Measurements from ENCODE around the gene NUP54.

Gene NUP54, protein sequence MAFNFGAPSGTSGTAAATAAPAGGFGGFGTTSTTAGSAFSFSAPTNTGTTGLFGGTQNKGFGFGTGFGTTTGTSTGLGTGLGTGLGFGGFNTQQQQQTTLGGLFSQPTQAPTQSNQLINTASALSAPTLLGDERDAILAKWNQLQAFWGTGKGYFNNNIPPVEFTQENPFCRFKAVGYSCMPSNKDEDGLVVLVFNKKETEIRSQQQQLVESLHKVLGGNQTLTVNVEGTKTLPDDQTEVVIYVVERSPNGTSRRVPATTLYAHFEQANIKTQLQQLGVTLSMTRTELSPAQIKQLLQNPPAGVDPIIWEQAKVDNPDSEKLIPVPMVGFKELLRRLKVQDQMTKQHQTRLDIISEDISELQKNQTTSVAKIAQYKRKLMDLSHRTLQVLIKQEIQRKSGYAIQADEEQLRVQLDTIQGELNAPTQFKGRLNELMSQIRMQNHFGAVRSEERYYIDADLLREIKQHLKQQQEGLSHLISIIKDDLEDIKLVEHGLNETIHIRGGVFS
- 55.5 to 78.4 (median 64.7) reads per million in 4 experiments for total RNA-seq

DNA sequence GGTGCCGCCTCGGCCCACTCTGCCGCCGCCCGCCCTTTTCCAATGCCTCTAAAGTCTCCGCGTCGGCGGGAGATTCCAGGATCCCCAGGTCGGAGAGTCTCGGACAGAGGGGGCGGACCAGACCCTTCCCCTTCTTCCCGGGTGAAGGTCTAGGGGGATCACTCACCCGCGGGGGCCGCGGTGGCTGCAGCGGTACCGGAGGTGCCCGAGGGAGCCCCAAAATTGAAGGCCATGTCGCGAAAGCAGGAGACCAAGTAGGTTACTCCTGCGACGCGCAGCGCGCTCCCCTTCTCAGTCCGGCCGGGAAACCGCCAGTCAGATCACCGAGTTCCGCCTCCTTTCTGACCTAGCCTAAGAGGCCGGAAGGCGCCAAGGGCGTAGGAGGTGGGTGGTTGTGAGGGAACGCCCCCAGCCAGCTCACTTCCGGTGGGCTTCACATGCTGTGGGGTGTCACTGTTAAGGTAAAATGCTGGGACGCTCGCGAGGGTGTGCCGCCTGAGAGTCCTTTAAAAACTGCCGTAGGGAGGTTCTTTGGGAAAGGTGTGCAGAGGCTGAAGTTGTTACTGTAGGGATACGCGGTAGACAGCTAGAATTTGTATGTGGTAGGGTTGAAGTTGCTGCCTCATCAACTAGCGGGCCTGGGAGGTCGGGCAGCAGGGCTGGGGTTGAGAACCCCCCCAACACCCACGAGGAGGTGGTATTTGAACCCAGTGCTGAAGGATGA, at the start of gene NUP54:
Gene NUP54 (minus strand): TSS at position 256 of the 724 bp plus-strand sequence. CDS start 23 bp downstream, at position 233.
- DNase-seq = peak; percentile 89

DNA sequence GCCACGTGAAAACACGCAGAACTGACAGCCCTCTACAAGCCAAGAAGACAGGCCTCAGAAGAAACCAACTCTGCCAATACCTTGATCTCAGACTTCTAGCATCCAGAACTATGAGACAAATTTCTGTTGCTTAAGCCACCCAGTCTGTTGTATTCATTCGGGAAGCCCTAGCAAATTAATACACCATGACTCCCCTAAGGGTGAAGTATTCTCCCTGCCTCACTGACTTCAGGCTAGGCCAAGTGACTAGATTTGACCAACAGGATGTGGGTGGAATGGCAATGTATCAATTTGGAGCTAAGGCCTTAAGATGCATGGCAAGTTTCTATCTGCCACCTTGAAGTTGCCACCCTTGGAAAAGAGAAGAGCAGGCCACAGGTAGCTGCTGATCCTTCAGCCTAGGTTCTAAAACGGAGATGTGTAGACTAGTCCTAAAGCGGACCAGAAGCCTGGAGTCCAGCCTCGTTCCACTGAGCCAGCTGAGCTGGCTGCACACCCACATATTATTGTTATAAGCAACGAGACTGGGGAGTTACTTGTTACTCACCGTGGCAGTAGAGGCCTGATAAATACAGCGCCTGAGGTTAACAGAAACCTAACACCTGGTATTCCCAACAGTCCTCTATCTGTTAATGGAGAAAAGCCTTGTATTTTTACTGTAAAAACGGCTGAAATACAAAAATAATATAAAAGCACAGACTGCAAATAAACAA, 49.0 kb upstream of the NUP54 start:
- DNase-seq = no peak

DNA sequence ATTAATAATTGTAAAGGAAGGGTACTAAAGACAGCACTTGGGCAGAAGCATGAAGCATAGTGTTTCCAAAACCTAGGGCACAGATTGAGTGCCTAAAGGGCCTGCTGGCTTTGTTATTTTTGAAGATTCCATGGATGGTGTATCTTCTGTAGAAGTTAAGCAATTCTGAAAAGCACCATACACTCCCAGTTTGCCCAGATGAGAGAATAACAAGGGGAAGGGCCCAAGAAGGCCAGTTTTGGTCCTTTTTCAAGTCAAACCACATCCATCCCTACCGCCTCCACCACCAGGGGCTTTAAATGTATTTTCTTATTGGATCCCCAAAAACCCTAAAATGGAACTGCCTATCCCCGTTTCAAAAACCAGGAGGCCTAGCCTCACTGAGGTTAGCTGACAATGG, 48.2 kb upstream of the NUP54 start:
- no peak for DNase-seq

DNA sequence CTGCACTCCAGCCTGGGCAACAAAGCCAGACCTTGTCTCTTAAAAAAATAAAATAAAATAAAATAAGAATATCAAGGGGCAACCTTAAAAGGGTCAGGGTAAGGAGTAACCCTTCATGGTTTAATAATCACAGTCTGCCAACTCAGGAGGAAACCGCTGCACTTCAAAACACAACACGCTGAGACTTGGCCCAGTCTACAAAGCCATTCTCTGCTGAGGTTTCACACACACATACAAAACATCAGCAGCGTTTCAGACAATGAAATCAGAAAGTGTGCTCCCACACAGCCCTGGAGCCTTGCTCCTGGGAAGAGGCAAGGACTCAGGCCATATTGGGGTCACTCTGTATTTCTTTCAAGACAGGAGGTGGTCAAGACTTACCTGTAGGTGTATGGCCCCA, 47.1 kb upstream of the NUP54 start:
- DNase-seq = no peak

DNA sequence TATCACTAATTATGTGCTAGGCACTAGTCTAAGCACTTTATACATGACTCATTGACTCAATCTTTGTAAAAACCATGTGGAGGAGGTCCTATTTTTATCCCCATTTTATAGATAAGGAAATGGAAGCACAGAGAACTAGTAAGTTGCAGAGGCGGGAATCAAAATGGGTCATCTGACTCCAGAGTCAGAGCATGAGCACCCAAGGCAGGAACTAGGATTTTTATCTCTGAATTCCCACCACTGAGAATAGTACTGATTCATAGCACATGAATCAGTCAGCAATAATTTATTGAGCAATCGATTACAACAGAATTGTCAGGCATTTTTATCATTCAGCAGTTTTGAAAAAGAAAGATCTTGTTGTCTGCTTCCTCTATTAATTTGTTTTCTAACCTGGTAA, 46.1 kb upstream of the NUP54 start:
- DNase-seq = no peak

DNA sequence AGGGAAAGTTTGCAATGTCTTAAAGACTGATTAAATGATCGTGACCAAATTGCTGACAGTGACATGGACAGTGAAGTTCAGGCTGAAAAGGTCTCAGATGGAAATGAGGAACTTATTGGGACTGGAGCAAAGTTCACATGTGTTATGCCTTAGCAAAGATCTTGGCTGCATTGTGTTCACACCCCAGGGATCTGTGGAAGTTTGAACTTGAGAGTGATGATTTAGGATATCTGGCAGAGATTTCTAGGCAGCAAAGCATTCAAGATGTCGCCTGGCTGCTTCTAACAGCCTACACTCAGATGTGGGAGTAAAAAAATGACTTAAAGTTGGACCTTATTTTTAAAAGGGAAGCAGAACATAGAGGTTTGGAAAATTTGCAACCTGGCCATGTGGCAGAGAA, 44.0 kb upstream of the NUP54 start:
- DNase-seq = no peak

DNA sequence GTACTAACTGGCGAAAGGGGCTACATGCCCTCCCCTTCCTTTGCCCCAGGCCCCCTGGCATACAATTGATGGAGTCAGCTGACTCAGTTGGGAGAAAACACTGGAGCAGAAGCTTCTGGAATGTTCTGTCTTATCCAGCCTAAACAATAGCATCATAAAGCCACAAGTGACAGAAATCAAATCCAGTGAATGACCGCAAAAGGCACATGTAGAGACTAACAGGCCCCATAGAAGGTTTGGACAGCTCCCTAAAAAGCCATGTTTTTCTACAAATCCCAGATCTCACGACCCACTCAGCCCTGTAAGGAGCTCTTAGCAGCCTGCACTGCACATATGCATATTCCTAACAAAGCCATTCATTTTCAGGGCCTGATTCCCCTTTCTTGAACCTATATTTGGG, 40.4 kb upstream of the NUP54 start:
- no peak for DNase-seq

DNA sequence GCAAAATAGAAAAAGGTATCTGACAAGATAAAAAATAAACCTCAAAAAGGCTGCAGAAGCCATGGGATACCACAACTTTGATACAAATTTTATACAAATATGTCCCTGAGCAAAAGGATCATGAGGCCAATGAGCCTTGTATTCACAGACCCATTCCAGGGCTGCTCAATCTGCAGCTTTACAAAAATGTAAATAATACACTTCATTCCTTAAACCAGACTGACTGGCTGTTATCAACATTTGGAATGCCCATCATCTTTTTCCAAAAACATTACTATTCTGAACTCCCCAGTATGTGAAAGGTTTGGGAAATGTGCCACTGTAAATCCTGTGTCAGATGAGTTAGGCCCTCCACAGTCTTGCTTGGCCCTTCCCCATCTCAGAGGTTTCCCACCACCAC, 40.0 kb upstream of the NUP54 start:
- DNase-seq = no peak

DNA sequence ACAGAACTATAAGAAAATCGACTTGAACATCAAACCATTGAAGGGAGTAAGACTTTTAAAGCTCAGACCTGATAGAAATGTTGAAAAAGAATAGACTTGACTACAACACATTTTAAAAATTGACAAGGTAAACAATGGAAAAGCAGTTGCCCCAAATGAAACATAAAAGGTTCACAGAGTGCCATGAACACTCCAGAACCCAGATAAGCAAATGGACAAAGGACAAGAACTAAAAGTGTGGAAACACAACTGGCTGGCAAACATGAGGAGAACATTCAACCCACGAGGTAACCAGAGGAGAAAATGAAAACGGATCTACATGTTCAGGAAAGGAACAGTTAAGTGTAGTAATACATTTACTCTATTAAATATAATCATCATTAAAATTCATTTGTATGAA, 39.0 kb upstream of the NUP54 start:
- no peak for DNase-seq

DNA sequence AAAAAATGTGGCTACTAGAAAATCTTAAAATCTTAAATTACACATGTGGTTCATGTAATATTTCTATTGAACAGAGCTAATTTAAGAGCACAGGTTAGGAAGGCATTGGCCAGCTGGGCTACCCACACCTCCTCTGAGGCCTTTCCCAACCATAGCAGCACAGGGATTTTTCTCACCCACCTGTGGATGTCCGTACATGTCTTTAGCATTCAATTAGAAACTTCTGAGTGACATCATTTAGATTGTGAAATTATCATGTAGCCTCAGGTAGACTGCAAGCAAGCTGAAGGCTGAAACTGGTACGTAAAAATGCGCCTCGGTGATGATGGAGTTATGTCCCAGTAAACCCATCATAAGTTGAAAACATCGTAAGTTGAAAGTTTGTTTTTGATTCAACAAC, 34.3 kb upstream of the NUP54 start:
- DNase-seq = no peak

DNA sequence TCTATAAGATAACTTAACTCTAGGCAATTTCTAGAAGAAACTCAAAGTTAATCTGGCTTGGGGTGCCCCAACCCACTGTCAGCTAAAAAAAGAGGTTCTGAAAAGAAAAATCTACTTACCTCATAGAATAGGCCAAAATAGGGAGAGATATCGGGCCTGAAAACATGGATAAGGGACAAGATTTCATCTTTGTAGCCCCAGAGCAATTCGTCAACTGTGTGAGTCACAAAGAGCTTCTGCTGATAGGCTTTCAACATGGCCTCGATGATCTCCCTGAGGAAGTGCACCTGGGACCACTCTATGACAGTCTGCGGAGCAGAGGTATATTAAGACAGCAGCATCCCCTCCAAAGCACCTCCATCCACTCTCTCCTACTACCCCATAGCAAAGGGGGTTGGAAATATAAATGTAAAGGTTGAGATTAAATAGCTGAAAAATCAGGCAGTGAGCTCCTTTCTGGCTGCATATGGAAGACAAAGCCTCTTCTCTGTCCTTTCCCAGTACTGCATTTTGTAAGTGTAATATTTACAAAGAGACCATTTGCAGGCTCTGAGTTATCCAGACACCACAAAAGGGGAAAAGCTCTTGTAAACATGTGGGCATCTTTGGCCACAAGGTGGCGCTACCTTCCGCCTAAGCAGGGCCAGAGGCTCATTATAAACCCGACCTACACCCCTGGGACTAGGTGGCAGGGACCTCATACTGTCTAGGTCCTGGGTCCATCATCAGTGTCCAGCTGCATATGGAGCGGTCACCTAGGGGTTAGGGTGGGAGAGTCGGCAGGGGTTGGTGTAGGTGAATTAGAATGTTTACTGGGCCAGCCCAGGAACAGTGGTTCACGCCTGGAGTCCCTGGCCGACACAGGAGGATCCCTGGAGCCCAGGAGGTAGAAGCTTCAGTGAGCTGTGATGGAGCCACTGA, 31.5 kb upstream of the NUP54 start:
- peak; percentile 70 for DNase-seq

DNA sequence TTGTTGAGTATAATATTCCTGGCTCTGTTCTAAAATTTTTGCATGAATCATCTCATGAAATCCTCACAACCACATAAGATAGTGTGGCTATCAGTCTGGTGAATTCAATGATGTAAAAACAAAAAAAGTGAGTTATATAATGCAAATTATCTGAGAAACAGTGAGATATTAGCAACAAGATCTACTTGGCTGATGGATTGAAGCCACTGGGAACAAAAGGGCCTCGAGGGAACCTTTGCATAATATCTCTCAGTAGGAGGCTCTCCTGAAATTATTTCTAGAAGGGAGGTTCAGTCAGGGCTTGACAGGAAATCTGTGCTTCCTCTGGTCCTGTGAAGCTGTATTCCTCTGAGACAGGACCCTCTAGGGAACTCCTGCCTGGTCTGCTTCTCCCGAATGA, 30.1 kb upstream of the NUP54 start:
- DNase-seq = no peak

DNA sequence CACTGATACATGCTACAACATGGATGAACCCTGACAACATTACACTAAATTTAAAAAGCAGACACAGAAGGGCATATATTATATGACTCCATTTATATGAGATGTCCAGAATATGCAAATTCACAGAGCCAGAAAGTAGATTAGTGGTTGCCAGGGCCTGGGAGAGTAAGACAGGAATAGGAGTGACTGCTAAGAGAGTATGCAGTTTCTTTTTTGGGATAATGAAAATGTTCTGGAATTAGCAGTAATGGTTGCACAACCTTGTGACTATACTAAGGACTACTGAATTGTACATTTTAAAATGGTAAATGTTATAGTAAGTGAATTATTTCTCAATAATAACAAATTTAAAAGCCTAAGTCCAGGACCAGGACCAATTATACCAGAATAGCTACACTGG, 29.5 kb upstream of the NUP54 start:
- DNase-seq = no peak

DNA sequence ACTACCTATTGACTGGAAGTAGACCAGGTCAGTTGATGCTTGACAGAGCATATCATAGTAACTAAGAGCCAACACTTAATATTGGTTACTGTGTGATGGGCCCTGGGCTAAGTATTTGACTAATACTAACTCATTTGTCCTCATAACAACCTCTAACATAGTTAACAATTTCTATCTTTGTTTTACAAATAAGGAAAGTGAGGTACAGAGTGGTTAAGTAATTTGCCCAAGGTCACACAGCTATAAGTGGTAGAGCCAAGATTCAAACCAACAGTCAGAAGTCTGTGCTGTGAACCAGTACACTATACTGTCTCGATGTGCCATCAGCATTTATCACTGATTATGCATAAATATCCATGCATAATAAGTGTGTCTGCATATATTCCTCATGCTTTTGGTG, 27.1 kb upstream of the NUP54 start:
- no peak for DNase-seq

DNA sequence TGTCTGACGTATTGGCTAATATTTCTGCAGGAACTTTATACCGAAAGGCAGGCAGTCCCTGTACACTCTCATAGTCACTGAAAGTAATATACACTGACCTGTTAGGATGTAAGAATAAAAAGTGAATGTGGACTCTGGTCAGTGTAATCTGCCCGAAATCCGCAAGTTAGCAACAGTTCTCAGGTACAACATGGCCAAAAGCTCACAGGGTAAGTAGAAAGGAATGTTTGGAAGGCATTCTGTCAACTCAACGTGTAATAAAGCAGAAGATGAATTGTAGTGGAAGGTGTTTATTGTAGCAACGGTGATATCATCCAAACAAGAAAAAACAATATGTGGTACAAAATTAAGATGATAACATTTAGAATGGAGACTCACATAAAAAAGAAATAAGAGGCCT, 26.0 kb upstream of the NUP54 start:
- no peak for DNase-seq

DNA sequence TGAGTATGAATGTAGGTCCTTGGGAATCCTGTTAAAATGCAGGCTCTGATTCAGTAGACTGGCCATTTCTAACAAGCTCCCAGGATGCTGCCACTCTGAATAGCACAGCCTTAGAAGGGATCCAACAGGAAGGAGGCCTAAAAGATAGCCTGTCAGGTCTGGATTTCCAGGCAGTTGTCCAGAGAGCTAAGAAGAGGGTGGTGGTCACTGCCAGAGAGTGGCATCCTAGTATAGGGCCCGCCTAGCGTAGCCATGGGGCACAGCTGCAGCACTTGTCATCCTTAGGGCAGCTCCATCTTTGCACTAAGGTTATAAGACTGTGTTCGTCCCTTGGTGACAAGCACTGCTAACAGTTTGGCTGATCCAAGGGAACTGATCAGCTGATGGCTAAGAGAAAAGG, 20.5 kb upstream of the NUP54 start:
- DNase-seq = no peak

DNA sequence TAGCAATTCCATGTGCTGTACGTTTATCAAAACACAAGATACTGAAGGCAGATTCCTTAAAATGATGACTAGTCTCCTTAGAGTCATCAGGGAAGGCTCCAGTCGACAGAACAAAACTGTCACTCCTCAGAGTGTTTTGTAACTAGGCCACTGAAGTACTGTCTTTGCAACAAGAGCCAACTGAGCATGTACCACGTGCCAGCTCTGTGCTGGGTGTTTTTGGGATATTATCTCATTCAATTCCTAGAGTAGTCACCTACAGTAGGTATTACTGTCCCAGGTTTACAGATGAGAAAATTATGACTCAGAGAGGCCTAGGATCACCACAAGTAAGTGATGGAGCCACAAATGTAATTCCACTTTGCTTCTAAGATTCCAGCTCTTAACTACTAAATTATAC, 18.3 kb upstream of the NUP54 start:
- no peak for DNase-seq

DNA sequence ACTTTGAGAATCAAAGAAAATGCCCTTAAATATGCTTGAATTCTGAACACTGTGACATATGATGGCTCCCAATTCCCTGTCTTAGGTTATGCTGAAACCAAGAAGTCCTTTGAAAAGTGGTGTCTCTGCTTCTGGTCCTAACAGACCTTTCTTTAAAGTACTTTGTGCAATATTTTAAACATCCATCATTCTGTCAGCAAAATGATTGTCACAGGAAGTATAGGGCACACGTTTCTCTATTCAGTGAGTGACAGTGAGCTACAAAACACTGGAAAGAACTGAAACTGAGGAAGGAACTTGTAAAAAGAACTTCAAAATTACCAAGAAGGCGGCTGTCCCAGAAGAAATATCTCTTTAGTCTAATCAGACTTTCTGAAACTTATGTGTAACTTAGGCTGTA, 12.2 kb upstream of the NUP54 start:
- DNase-seq = no peak

DNA sequence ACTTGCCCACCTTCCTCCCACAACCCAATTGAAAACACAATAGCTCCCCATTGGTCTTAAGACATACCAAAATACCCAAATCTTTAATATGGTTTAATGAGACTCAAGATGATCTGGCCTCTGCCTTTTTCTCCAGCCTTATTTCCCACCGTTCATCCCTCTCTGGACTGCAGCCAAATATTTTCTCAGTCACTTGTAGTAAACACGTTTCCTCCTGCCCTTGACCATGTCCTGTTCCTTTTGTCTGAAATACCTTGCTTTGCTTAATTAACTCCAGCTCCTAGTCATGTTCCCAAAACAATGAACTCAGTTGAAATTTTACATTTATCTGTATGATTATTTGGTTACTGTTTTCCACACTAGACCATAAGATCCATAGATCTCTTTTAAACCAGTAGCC, 8.4 kb upstream of the NUP54 start:
- no peak for DNase-seq

DNA sequence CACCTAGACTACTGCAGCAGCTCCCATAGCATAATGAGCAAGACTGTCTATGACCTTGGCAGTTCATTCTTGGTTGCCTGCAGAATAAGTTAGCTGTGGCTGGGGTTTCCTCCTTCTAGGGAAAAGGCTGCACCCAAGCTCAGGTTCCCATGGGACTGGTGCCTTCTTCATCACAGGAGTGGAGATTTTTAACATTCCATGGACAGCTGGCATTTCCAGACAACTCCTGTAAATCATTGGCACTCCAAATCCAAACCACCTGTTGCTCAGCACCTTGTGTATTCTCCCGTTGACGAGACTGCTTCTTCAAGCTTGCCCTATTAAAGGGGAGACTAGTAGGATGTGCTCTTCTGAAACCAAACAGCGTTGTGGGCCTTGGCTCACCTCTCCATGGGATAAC, 7.8 kb upstream of the NUP54 start:
- DNase-seq = no peak

DNA sequence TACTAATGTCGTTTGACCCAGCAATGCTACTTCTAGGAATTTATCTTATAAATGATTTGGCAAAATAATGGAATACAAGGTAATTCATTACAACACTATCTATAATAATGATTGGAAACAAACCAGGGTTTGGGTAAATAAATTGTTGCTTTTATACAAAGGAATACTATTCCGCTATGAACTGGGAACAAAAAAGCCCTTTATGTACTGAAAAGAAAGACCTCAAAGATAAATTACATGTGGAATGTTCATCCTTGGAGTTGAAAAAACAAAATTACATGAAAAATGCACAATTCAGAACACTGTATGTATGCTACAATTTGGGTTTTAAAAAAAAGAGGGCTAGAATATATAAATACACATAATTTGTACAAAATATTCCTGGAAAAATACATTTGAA, 5.2 kb upstream of the NUP54 start:
- DNase-seq = no peak

DNA sequence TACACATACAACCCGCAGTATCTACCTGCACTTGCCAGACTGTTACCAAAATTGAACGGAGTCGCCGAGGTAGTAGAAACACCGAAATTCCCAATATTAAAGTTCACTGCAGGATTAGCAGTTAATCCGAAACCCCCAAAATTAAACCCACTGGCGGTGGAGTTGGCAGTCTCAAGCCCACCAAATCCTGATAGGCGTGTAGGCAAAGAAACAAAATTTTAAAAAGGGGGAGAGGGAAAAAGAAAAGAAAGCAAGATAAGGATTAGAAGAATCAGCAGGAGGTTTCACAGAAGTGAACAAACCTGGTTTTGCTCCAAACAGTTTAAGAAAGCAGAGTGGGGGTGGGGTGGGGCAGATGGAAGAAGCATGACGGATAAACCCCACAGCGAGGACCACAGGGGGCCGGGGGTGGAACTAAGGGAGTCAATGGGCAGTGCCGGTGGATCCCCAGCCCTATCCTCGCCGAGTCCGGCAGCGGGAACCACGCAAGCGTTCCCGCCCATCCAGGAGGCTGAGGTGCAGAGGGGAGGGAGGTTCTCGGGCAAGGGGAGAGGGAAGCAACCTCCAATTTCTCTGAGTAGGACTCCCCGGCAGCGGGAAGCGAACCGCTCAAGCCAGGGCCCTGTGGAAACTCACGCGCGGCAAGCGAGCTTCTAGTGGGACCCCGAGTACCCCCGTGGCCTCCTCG, 599 bp downstream of the NUP54 start:
- peak; percentile 36 for DNase-seq
